GM19467 (cell line): ENCODE data around the gene TFPI2.
A peak's percentile ranks its signal among the peaks of the same experiment; 100 is the strongest.
"Not testable (repeated sequence)": the region's sequence is repeated elsewhere in the genome, so short reads cannot be mapped to it uniquely, and the experiment has no call there.

Source experiments
- ATAC-seq: cut with Tn5 transposase; IDR thresholded peaks from one replicate; pipeline ENCODE4 v1.9.1; 2021; ENCODE audit warnings: mild to moderate bottlenecking, moderate library complexity; ENCODE audit not compliant: unreplicated experiment

Gene TFPI2, protein sequence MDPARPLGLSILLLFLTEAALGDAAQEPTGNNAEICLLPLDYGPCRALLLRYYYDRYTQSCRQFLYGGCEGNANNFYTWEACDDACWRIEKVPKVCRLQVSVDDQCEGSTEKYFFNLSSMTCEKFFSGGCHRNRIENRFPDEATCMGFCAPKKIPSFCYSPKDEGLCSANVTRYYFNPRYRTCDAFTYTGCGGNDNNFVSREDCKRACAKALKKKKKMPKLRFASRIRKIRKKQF

DNA sequence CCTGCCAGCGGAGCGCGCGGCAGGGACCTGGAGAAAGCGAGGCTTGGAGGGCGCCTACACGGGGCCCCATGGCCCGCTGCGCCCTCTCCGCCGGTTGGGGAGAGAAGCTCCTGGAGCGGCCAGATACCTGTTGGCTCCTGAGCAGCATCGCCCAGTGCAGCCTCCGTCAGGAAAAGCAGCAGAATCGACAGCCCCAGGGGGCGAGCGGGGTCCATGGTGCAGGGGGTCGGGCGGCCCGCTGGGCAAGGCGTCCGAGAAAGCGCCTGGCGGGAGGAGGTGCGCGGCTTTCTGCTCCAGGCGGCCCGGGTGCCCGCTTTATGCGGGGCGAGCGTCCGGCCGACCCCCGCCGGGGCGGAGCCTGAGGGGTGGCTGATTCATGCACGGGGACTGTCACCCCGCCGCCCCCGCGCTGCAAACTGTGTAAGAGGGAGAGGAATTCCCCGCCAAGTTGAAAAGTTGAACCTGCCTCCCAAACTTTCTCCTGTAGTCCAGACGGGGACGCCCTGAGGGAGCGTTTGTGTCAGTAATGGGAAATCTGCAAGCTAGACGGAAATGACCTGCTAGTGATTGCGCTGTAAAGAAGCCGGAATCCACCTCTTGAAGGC lies at the start of gene TFPI2:
TFPI2 (minus strand) TSS at position 290 of the 605 bp plus-strand sequence; CDS start at position 215, 75 bp downstream.
- no peak for ATAC-seq

DNA sequence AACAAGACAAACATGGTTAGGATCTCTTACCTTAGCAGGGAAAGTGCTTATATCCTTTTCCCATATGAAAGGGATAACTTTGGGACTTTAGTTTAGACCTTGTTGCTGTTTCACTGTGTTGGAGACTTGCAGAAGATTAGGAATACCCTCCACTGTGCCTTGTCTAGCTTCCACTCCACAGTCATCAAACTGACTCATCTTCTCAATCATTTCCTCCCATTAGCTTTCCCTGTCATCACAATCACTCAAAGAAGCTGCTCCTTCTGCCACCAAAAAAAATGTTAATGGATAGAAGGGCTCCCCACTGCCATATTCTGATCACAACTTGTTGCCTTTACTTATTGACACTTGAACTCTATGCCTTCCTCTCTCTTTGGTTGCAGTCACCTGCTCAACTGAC lies 47.7 kb upstream of the TFPI2 start:
- no peak for ATAC-seq

DNA sequence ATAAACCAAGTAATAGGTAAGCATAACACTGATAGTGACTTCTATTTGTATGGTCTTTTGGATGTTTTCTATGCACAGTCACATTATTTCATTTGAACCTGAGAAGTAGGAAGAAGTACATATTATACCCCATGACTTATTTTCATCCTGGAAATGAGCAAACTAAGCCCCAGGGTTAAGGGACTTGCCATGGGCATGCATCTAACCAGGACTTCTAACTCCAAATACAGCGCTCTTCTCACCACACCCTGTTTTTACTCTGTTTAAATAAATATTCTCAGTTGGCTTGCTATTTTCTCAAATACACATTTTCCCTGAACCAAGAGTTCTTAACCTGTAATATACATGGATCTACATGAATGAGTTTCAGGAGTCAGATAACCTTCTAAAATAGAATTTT lies 47.3 kb upstream of the TFPI2 start:
- no peak for ATAC-seq

DNA sequence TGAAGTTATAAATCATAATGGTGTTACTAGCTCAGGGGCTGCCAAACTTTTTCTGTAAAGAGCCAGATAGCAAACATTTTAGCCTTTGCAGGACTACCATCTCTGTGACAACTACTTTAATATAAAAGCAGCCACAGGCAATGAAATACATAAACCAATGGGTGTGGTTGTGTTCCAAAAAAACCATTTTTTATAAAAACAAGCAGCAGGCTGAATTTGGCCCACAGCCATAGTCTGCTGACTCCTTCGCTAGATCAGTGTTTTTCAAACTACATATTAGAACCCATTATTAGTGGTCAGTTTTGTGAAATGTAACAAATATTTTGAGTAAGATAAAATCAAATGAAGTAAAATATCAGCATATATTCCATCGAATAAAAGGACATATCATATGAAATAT lies 44.5 kb upstream of the TFPI2 start:
- no peak for ATAC-seq

DNA sequence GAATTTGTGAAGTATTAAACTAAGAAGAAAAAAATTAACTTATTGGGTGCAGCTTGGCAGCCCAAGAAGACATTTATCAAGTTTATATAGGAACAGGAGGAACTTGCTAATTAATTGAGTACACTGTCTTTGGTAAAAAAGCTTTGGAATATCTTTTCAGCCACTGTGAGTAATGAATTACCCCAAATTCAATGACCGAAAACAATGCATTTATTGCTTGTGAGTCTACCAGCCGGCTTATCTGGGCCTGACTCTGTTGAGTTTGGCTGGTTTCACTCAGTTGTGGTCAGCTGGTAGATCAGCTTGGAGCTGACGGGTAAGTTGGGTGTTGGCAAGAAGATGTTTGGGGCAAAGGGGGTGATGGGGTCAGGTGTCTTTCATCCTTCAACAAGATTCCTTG lies 42.6 kb upstream of the TFPI2 start:
- ATAC-seq: no peak

DNA sequence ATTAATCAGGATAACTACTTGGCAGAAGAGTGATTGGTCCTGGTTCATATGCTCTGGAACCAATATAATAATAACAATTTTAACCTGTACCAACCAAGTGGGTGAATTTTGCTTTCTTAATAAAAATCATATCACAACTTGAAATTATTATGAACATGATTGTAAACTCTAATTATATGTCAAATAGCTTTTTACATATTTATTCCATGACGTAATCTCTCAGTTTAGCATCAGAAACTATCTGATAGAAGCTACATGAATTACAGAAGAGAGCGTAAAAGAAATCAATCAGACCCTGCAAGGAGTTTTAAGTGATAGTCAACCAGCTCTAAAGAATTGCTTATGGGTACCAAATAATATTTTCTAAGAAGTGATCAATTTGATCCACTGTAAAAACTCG lies 41.1 kb upstream of the TFPI2 start:
- no peak for ATAC-seq

DNA sequence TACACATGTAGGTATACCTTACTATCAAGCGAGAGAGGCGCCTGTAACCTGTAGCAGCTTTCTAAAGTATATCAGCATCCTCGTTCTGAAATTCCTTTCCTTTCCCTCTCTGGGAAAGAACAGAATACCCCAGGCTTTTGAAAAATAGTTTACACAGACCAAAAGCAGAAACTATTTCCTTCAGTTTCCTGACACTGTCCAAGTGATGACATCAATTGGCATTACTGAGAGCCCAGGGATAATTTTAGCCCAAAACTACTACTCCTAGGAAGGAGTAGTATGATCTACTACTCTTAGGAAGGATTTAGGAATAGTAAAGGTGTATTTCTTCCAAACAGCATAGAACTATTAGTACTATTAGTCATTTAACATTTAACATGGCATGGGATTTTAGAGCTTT lies 37.0 kb upstream of the TFPI2 start:
- no peak for ATAC-seq

DNA sequence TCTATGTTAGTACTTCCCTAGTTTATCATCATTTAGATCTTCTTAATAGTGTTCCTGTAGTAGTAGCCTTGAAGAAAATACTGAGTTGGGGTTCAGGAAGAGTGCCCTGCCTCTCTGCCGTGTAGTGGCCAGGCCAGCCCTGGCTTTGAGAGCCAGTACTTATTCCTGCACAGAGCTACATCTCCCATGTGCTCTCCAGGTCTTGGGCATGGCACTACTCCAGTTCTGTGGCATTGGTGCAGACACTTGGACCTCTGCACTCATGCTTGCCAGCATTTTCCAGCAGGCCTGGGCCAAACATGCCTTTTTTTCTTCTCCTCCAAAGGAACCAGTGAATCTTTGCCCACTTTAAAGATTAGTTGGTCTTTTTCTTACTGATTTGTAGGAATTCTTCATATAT lies 36.2 kb upstream of the TFPI2 start:
- no peak for ATAC-seq

DNA sequence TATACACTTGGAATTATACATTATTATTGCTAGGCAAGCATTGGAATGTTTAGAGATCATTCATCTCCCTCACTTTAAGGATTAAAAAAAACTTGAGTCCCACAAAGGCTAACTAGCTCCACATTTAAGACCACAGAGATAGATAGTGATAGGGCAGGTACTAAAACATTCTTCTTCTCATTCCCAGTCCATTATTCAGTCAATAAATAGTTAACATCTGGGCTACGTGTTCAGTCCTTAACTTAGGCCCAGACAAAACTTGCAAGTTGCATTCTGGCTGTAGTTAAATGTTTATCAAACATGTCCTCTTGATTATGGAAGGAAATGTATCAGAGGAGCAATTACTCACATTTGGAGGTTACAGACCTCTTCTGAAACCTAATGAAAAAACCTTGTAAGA lies 33.4 kb upstream of the TFPI2 start:
- no peak for ATAC-seq

DNA sequence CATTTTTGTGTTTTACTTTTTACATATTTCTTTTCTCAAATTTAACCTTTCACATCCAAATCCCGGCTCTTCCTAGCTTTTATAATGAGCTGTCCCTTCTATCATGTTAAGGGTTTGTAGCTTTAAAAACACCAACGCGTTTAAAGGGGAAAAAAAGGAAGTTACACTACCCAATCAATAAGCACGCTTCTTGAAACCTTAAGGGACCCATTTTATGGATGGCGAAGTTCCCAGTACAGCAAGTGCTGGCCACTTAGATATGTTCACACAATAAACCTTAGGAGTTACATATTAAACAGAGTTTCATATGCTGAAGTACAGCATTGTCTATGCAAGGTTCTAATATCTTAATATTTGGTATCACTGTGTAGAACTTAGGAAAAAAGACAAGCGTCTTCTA lies 32.7 kb upstream of the TFPI2 start:
- no peak for ATAC-seq

DNA sequence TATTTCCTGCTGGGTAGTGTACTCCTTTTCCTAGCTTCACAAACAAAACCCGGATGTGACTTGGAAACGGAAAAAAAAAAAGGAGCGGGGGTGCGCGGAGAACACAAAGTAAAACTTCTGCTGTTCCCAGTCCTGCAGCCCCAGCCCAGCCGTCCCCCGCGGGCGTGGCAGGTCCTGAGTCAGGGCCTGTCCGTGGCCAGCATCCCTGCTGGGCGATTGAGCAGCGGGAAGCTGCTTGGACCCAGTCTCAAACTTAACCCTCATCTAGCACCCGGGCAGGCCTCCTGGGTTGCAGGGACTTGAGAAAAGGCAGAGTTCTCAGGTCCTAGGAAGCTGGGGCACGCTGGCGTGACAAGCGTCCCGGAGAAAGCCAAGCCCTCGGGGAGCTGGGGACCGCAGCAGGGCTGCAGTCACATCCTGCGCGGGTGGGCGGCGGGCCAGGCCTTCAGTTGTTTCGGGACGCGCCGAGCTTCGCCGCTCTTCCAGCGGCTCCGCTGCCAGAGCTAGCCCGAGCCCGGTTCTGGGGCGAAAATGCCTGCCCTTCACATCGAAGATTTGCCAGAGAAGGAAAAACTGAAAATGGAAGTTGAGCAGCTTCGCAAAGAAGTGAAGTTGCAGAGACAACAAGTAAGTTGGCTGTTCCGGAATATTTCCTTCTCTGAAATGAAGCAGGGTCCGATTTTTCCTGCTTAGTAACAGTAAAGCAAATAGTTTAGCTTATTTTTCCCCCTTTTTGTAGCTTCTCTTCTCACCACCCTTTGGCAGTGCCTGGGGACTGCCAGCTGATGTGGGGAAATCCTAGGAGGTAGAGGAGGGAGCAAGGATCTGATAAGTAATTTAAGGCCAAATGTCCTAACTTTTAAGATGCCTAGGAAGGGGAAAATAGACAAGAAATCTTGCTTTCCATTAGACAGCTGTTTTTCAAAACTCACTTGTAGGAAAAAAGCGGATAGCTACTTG lies 31.3 kb upstream of the TFPI2 start, which contains the start of gene GNG11:
GNG11 (plus strand) TSS at position 129 of the 960 bp plus-strand sequence; CDS start at position 532, 403 bp downstream.
- peak; percentile 96 for ATAC-seq

DNA sequence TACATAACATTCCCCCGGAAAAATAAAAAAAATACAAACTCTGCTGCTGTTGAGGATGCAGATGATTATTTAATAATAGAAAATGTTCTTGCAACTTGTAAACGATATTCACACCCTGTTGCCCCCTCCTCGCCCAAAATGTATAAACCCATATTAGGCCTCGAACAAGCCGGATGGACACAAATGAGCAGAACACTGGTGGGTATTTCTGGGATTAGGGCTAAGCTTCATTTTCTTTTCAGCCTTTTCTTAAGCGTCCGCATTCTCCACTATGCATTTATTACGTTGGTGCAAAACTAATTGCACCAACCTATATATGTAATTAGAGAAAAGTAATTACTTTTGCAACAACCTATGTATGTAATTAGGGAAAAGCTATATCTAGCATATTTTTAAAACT lies 30.6 kb upstream of the TFPI2 start:
- no peak for ATAC-seq

DNA sequence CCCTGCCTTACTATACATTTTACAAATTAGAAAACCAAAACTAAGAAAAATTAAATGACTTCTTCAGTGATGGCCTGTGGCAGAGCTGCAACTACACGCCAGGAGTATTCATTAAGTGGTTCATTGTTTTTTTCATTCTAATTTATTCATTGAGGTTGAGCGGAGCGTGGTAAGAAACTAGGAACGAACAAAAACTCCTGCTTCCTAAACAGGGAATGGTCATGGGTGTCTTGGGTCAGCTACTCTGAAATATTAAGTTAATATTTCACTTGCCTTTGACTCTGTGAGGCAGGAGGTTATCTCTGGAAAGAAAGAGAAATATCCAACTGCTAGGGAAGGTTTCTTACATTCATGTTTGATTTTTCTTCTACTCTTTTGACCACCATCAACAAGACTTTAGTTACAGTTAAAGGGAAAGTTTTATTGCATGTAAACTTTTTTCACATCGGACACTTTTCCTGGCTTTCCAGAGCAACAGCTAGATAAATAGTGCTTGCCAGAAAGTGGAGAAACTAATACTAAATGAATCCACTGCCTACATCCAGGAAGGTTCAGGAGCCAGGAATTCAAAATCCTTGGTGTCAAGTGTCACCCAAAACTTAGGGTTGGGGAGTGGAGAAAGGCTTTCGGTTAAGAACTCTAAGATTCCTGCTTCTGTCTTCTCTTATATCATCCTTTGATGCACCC lies 30.1 kb upstream of the TFPI2 start:
- ATAC-seq: no peak

DNA sequence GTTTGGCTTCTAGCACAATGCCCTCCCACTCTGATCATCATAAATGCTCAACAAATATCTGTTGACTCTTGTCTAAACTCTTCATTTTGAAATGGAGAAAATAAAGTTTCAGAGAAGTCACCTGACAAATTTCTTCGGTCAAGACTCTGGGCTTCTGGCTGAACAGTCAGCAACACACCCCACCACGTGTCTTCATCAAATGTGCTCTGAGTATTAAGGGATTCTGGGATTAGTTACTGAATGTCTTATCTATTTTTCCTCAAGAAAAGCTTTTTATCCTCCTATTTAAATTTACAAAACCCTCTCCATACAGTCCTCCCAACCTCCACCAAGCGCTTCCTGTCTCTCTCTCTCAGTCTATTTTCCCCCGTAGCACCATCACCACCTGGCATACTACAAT lies 25.8 kb upstream of the TFPI2 start:
- not testable (repeated sequence) for ATAC-seq

DNA sequence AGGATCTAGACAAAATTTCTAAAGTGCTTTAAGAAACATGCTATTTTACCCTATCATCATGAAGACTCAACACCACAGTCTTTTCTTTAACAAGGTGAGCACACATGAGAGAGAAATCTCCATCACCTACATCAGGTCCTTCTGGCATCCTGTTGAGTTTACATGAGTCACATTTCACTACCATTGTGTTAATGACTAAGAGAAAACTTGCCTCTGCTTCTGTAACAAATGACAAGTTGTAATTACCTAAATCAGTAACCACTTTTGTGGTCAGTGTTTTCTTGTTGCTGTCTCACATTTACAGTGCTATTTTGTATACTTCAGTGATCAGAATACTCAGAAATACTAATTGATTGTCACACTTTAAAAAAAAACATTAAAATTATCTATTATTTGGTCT lies 25.3 kb upstream of the TFPI2 start:
- ATAC-seq: not testable (repeated sequence)

DNA sequence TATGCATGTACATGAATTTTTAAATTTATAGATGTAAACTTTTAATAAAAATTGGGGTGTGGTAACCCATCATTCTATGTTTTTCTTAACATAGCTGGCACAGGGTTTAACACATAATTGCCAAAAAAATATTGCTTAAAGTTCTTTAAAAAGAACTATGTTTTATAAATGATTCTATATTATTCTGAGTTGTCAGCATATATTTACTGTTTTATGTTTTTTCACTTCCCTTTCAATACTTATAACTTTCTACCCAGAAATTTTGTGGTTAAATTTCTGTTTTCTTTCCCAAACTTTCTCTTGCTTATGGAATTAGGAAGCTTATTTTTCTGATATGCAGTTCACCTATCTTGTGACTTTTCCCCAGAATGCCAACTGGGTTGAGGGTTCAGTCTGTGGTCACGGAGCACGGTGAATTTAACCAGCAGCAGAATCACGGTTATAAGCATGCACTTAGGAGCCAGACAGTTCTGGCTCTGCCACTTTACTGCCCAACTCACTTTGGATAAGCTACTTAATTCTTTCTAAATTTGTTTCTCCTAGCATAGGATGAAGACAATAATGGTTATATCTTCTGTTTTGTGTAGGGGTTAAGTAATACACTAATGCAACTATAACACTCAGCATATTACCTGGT lies 24.8 kb upstream of the TFPI2 start:
- not testable (repeated sequence) for ATAC-seq

DNA sequence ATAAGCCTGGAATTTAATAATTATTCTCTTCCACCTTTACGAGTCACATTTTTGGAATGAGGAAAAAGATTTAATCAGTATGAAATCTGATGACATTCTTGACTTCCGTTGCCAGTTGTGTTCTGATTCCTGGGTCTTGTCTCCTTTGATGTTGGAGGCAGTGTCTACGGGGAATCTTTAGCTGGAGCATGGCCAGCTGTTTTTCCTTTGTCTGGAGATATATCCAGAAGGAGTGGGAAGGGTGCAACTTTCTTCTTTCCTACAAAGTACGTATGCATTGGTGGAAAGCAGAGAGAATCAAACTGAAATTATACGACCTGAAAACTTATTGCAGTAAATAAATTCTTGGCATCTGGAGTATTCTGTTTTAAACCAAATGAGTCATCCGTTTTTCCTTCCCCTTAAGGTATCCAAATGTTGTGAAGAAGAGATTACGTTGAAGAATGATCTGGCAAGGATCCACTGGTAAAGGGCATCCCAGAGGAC lies 24.1 kb upstream of the TFPI2 start:
- no peak for ATAC-seq

DNA sequence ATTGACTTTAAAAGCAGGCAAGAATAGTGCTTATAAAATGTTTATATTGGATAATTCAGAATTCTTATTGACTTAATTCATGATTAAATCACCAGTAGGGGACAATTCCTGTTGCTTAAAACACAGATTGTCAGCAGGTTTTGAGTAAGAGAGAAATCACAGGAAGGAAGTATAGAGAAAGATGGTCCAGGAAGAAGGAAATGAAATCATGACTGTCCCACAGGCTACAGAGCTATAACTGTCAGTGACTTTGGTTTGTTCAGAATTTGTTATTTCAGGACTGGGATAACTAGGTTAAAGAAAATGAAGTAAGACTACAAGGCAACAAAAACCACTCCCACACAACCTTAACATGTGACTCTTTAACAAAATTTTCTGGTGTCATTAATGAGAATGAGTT lies 22.6 kb upstream of the TFPI2 start:
- ATAC-seq: no peak

DNA sequence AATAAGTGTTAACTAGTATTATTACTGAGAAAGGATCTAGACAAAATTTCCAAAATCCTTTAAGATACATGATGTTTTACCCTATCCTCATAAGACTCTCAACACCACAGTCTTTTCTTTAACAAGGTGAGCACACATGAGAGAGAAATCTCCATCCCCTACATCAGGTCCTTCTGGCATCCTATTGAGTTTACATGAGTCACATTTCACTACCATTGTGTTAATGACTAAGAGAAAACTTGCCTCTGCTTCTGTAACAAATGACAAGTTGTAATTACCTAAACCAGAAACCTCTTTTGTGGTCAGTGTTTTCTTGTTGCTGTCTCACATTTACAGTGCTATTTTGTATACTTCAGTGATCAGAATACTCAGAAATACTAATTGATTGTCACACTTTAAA lies 21.1 kb upstream of the TFPI2 start:
- not testable (repeated sequence) for ATAC-seq

DNA sequence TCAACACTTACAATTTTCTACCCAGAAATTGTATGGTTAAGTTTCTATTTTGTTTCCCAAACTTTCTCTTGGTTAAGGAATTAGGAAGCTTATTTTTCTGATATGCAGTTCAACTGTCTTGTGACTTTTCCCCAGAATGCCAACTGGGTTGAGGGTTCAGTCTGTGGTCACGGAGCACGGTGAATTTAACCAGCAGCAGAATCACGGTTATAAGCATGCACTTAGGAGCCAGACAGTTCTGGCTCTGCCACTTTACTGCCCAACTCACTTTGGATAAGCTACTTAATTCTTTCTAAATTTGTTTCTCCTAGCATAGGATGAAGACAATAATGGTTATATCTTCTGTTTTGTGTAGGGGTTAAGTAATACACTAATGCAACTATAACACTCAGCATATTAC lies 20.7 kb upstream of the TFPI2 start:
- not testable (repeated sequence) for ATAC-seq
